GM23338 (cell line): ENCODE results near the gene RBPJ. TPM values are rescaled to one million over a fixed set of nuclear protein-coding genes. Genes with fewer than 3 reads are reported as not detected.

Experiments
- ATAC-seq: fragments of 200-7000 bp; cut with Tn5 transposase; 3 replicates; pipeline ENCODE4 v1.9.1; 2020
- DNase-seq: peaks from one replicate; pipeline ENCODE4 v3.0.0-alpha.2; 2015; ENCODE audit warnings: low spot score
- H2AFZ ChIP-seq: fragments of 200-600 bp; sonication (generic); 2 replicates; pipeline ENCODE4 v1.8.0; 2016; ENCODE audit warnings: antibody characterized with exemption, mild to moderate bottlenecking, moderate library complexity
- H3F3A ChIP-seq: fragments of 200-600 bp; sonication (generic); replicated peaks from 2 replicates; pipeline ENCODE4 v1.8.0; 2017; ENCODE audit warnings: antibody characterized with exemption, mixed run types, low read depth
- H3K27ac ChIP-seq: fragments of 200-600 bp; sonication (generic); 2 replicates; pipeline ENCODE4 v1.6.1; 2016; ENCODE audit warnings: low read depth
- H3K27me3 ChIP-seq: fragments of 200-600 bp; sonication (generic); 2 replicates; pipeline ENCODE4 v1.8.0; 2016; ENCODE audit warnings: mild to moderate bottlenecking, mixed run types, moderate library complexity; ENCODE audit not compliant: insufficient read depth
- H3K36me3 ChIP-seq: fragments of 200-600 bp; sonication (generic); 2 replicates; pipeline ENCODE4 v1.8.0; 2016; ENCODE audit warnings: mild to moderate bottlenecking; ENCODE audit not compliant: insufficient read depth
- H3K4me1 ChIP-seq: fragments of 200-600 bp; sonication (generic); 2 replicates; pipeline ENCODE4 v1.8.0; 2016; ENCODE audit warnings: mild to moderate bottlenecking, moderate library complexity; ENCODE audit not compliant: insufficient read depth
- H3K4me2 ChIP-seq: fragments of 200-600 bp; sonication (generic); 2 replicates; pipeline ENCODE4 v1.7.1; 2017; ENCODE audit warnings: mixed run types
- H3K4me3 ChIP-seq: fragments of 200-600 bp; sonication (generic); 2 replicates; pipeline ENCODE4 v1.6.1; 2016; ENCODE audit warnings: mixed run types
- H3K79me2 ChIP-seq: fragments of 200-600 bp; sonication (generic); replicated peaks from 2 replicates; pipeline ENCODE4 v1.8.0; 2017; ENCODE audit warnings: mild to moderate bottlenecking; ENCODE audit not compliant: insufficient read depth
- H3K9me2 ChIP-seq: fragments of 200-600 bp; sonication (generic); 2 replicates; pipeline ENCODE4 v1.8.0; 2017; ENCODE audit not compliant: insufficient read depth
- H4K20me1 ChIP-seq: fragments of 200-600 bp; sonication (generic); replicated peaks from 2 replicates; pipeline ENCODE4 v1.8.0; 2017; ENCODE audit warnings: mild to moderate bottlenecking; ENCODE audit not compliant: insufficient read depth
- H3K27ac Mint-ChIP-seq: 2 replicates; pipeline ENCODE4 v1.8.0; 2020; ENCODE audit warnings: inconsistent platforms, mild to moderate bottlenecking, moderate library complexity, mixed read lengths
- H3K27me3 Mint-ChIP-seq: 3 replicates; pipeline ENCODE4 v1.8.0; 2022; ENCODE audit warnings: low read depth, mild to moderate bottlenecking, moderate library complexity, mixed read lengths, inconsistent platforms; ENCODE audit not compliant: insufficient read depth, poor library complexity
- H3K36me3 Mint-ChIP-seq: 3 replicates; pipeline ENCODE4 v1.8.0; 2021; ENCODE audit warnings: low read depth, mild to moderate bottlenecking, inconsistent platforms, moderate library complexity, mixed read lengths
- H3K4me1 Mint-ChIP-seq: 3 replicates; pipeline ENCODE4 v1.8.0; 2020; ENCODE audit warnings: mild to moderate bottlenecking, inconsistent platforms, mixed read lengths
- H3K4me3 Mint-ChIP-seq: 3 replicates; pipeline ENCODE4 v1.8.0; 2021; ENCODE audit warnings: moderate library complexity, mild to moderate bottlenecking, inconsistent platforms, mixed read lengths
- H3K9me3 Mint-ChIP-seq: 3 replicates; pipeline ENCODE4 v1.8.0; 2020; ENCODE audit warnings: moderate library complexity, mild to moderate bottlenecking, inconsistent platforms, mixed read lengths
- CREB1 ChIP-seq: fragments of 250-450 bp; sonication (Bioruptor Pico); IDR thresholded peaks from 2 replicates; pipeline ENCODE4 v1.5.0; 2020; ENCODE audit warnings: low read depth, mild to moderate bottlenecking, moderate library complexity
- CTCF ChIP-seq, 2 experiments: fragments of 200-600 bp in 1 of 2; sonication (generic) in 1 of 2; conservative IDR thresholded peaks; 2 replicates each; pipeline versions ENCODE4 v1.5.1 to v1.6.1; 2016 to 2017; ENCODE audit warnings: antibody characterized with exemption in 2 of 2, low read depth in 2 of 2, mild to moderate bottlenecking in 2 of 2, moderate library complexity in 1 of 2
- EZH2 ChIP-seq: fragments of 200-600 bp; sonication (generic); IDR thresholded peaks from one replicate; pipeline ENCODE4 v1.8.0; 2017; ENCODE audit warnings: antibody characterized with exemption, mild to moderate bottlenecking, low read depth; ENCODE audit not compliant: unreplicated experiment
- EZH2phosphoT487 ChIP-seq: fragments of 200-600 bp; sonication (generic); IDR thresholded peaks from one replicate; pipeline ENCODE4 v1.8.1; 2018; ENCODE audit warnings: antibody characterized with exemption; ENCODE audit not compliant: unreplicated experiment
- NANOG ChIP-seq: IDR thresholded peaks from 2 replicates; pipeline ENCODE4 v1.6.1; 2016; ENCODE audit warnings: antibody characterized with exemption, borderline replicate concordance
- REST ChIP-seq: IDR thresholded peaks from one replicate; pipeline ENCODE4 v1.6.1; 2018; ENCODE audit warnings: antibody characterized with exemption; ENCODE audit not compliant: unreplicated experiment
- STAT1 ChIP-seq: IDR thresholded peaks from one replicate; pipeline ENCODE4 v1.6.1; 2016; ENCODE audit warnings: antibody characterized with exemption; ENCODE audit not compliant: unreplicated experiment
- ZNF114 ChIP-seq: fragments of 250-450 bp; sonication (Bioruptor Pico); IDR thresholded peaks from 2 replicates; pipeline ENCODE4 v1.5.0; 2020; ENCODE audit warnings: mild to moderate bottlenecking, moderate library complexity
- ZNF331 ChIP-seq: fragments of 250-450 bp; sonication (Bioruptor Pico); IDR thresholded peaks from 2 replicates; pipeline ENCODE4 v1.5.0; 2020; ENCODE audit warnings: low read depth, mild to moderate bottlenecking, moderate library complexity
- polyA plus RNA-seq: library from polyadenylated mRNA; unstranded; fragments of >200 nt; fragmentation: Nextera tagmentation; extraction: Ambion mirVana; gene quantifications from 2 replicates; pipeline ENCODE4 v1.2.1, GENCODE V29; 2016
- total RNA-seq: library from RNA; depleted of rRNA; stranded (reverse); fragments of >200 nt; shearing (Covaris generic); gene quantifications from 2 replicates; pipeline ENCODE4 v1.2.3, GENCODE V29; 2014
- TF ChIP-seq, protein P1 (sequence below): fragments of 250-450 bp; sonication (Bioruptor Pico); IDR thresholded peaks from 2 replicates; pipeline ENCODE4 v1.5.0; 2020; ENCODE audit warnings: mild to moderate bottlenecking, moderate library complexity
- TF ChIP-seq, protein P2 (sequence below): IDR thresholded peaks from 2 replicates; pipeline ENCODE4 v1.6.1; 2016; ENCODE audit warnings: antibody characterized with exemption

The RBPJ gene
- total and polyA plus RNA-seq, 2 experiments from 2014 or later, result 212 to 457 TPM

GRCh38 chr4:26434030-26434639 is 113.3 kb downstream of the RBPJ start:
- Mint-ChIP-seq H3K36me3 (peaks cover 57% of the 10 kb centered on the region), H3K27ac (peak overlapping the region; percentile 40; the same call in 1 of the 2 replicates), H3K4me3 (no peak overlapping the region), H3K9me3 (no peaks in the 10 kb centered on the region), H3K4me1 (no peaks in the 10 kb centered on the region), H3K27me3 (peaks cover 4% of the 10 kb centered on the region)
- no peak overlapping the region for H3K4me2 ChIP-seq
- DNase-seq (no peak), ATAC-seq (no peak)
- H3K27ac ChIP-seq, result no peak overlapping the region
- H3K4me3 ChIP-seq, result no peak overlapping the region
- H4K20me1 ChIP-seq, result no peaks in the 10 kb centered on the region
- H3K79me2 ChIP-seq, result no peaks in the 10 kb centered on the region
- no peak overlapping the region for H2AFZ ChIP-seq
- H3K4me1 ChIP-seq, result no peaks in the 10 kb centered on the region
- no peaks in the 10 kb centered on the region for H3K27me3 ChIP-seq
- TF ChIP-seq REST (no peak), CREB1 (no peak), EZH2 (no peak), ZNF114 (CRISPR knock-in tag) (no peak), CTCF (conservative IDR thresholded peaks at IDR 0.05; ENCODE audit: low read depth in 2 of 2) (no peak), ZNF331 (CRISPR knock-in tag) (no peak), STAT1 (no peak), EZH2phosphoT487 (no peak), NANOG (no peak)
- TF ChIP-seq, protein P1, sequence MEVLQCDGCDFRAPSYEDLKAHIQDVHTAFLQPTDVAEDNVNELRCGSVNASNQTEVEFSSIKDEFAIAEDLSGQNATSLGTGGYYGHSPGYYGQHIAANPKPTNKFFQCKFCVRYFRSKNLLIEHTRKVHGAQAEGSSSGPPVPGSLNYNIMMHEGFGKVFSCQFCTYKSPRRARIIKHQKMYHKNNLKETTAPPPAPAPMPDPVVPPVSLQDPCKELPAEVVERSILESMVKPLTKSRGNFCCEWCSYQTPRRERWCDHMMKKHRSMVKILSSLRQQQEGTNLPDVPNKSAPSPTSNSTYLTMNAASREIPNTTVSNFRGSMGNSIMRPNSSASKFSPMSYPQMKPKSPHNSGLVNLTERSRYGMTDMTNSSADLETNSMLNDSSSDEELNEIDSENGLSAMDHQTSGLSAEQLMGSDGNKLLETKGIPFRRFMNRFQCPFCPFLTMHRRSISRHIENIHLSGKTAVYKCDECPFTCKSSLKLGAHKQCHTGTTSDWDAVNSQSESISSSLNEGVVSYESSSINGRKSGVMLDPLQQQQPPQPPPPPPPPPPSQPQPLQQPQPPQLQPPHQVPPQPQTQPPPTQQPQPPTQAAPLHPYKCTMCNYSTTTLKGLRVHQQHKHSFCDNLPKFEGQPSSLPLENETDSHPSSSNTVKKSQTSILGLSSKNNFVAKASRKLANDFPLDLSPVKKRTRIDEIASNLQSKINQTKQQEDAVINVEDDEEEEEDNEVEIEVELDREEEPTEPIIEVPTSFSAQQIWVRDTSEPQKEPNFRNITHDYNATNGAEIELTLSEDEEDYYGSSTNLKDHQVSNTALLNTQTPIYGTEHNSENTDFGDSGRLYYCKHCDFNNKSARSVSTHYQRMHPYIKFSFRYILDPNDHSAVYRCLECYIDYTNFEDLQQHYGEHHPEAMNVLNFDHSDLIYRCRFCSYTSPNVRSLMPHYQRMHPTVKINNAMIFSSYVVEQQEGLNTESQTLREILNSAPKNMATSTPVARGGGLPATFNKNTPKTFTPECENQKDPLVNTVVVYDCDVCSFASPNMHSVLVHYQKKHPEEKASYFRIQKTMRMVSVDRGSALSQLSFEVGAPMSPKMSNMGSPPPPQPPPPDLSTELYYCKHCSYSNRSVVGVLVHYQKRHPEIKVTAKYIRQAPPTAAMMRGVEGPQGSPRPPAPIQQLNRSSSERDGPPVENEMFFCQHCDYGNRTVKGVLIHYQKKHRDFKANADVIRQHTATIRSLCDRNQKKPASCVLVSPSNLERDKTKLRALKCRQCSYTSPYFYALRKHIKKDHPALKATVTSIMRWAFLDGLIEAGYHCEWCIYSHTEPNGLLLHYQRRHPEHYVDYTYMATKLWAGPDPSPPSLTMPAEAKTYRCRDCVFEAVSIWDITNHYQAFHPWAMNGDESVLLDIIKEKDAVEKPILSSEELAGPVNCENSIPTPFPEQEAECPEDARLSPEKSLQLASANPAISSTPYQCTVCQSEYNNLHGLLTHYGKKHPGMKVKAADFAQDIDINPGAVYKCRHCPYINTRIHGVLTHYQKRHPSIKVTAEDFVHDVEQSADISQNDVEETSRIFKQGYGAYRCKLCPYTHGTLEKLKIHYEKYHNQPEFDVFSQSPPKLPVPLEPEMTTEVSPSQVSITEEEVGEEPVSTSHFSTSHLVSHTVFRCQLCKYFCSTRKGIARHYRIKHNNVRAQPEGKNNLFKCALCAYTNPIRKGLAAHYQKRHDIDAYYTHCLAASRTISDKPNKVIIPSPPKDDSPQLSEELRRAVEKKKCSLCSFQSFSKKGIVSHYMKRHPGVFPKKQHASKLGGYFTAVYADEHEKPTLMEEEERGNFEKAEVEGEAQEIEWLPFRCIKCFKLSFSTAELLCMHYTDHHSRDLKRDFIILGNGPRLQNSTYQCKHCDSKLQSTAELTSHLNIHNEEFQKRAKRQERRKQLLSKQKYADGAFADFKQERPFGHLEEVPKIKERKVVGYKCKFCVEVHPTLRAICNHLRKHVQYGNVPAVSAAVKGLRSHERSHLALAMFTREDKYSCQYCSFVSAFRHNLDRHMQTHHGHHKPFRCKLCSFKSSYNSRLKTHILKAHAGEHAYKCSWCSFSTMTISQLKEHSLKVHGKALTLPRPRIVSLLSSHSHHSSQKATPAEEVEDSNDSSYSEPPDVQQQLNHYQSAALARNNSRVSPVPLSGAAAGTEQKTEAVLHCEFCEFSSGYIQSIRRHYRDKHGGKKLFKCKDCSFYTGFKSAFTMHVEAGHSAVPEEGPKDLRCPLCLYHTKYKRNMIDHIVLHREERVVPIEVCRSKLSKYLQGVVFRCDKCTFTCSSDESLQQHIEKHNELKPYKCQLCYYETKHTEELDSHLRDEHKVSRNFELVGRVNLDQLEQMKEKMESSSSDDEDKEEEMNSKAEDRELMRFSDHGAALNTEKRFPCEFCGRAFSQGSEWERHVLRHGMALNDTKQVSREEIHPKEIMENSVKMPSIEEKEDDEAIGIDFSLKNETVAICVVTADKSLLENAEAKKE (CRISPR knock-in tag), result no peak
- TF ChIP-seq, protein P2, sequence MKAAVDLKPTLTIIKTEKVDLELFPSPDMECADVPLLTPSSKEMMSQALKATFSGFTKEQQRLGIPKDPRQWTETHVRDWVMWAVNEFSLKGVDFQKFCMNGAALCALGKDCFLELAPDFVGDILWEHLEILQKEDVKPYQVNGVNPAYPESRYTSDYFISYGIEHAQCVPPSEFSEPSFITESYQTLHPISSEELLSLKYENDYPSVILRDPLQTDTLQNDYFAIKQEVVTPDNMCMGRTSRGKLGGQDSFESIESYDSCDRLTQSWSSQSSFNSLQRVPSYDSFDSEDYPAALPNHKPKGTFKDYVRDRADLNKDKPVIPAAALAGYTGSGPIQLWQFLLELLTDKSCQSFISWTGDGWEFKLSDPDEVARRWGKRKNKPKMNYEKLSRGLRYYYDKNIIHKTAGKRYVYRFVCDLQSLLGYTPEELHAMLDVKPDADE, result no peak
- peaks cover 41% of the 10 kb centered on the region for H3K36me3 ChIP-seq
- no peaks in the 10 kb centered on the region for H3K9me2 ChIP-seq
- H3F3A ChIP-seq, result peaks cover 2% of the 10 kb centered on the region; the same call in 1 of the 2 replicates
